GM19372 (cell line): ENCODE results near the gene CRYBA4.

Source experiments
- ATAC-seq: cut with Tn5 transposase; IDR thresholded peaks from one replicate; pipeline ENCODE4 v1.9.1; 2021; ENCODE audit warnings: mild to moderate bottlenecking, low read depth, moderate library complexity; ENCODE audit not compliant: unreplicated experiment

CRYBA4 gene

DNA sequence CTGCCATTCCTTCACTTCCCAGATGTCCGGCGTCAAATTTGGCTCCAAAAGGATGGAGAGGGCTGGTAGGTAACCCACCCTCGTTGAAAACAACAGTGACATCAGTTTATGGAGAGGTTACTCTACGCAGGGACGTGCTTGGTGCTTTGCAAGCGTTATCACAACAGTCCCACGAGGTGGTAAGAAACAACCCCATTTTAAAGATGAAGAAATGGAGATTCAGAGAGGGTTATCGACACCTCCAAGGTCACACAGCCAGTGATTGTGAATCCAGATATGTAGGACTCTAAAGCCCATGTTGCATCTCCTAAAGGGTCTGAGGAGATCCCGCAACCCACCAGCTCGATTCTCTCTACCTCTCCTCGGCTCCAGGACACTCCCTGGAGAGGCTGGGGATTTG is 36.4 kb downstream of the CRYBA4 start:
- ATAC-seq: no peak

DNA sequence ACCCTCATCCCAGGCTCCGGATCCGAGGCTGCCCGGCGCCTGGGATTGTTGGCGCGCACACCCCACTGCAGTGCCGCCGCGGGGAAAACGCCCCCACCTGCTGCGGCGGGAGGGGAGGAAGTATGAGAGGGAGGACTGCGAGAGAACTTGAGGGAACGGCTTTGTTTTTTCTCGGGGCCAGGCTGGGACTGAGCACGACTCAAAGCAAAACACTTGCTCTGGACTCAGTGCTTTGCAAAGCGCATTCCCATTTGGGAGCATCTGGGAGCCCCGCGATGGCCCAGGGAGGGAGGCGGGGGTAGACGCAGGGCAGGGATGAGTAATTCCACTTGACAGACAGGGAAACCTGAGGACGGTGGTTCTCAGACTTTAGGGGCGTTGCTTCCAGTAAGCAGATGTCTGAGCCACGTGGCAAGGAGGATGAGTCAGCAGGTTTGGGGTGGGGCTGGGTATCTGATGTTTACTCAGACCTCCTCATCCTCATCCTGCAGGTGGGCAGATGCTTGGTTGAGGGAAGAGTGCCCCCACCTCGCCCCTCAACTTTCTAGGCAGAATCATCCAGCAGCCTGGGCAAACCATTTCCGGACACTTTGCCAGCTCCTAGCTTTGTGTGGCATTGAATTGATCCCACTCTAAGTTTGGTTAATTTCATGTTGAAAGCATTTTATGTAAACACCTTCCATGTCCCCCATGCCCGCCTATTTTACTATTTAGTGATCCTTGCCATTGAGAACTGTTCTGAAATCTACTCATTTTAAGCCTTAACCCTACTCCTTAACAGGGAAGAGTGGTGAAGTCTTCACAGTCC is 37.1 kb downstream of the CRYBA4 start:
- no peak for ATAC-seq

DNA sequence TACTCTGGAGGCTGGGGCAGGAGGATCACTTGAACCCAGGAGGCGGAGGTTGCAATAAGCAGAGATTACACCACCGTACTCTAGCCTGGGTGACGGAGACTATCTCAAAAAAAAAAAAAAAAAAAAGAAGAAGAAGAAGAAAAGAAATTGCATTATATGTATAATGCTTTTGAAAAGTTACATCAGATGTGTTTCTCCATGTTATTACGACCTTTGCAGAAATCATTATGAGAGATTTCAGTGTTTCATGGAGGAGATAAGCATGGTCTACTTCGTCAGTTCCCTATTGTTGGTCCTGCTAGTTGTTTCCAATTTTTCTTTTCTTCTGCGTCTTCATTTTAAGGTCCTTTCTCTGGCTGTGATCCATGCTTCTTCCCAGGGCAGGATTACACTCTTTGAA is 38.6 kb downstream of the CRYBA4 start:
- no peak for ATAC-seq

DNA sequence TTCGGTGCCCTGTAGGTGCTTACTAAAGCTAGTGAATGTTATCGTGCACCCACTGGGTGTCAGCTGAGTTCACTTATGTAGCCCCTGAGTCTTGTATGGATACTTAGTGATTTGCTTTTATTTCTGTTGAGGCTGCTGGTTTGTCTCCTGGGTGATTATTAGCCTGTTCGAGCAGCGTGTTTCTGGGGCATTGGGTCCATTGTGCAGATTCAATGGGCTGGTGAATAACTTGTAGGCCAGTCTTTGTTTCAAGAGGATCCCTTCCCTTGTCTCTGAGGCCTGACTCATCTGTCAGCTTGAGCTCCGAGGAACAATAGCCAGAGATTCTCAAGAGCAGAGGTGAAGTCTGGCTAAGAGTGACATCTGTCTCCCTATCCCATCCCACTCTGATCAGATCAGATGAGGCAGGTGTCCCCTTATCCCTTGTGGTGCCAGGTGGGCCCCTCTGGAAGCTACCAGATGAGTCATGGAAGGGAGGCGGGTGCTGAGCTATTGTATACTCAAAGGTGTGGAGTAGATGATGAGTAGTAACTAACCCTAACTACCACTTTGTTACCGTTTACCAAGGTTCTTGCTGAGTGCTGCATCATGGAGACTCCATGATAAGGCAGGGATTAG is 39.3 kb downstream of the CRYBA4 start:
- ATAC-seq: no peak

DNA sequence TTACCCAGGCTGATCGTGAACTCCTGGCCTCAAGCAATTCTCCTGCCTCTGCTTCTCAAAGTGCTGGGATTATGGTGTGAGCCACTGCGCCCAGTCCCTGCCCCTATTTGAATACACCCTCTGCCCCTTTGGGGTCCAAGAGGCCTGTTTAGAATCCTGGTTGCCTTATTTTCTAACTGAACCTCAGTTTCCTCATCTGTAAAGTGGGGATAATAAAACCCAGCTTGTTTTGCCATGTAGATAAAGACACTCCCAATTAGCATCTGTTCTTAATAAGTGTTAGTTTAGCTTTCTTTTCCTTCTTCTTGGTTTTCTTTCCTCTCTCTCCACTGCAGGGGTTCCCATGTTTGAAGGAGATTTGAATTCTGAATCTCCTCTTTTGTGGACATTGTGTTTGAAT is 40.4 kb downstream of the CRYBA4 start:
- no peak for ATAC-seq

DNA sequence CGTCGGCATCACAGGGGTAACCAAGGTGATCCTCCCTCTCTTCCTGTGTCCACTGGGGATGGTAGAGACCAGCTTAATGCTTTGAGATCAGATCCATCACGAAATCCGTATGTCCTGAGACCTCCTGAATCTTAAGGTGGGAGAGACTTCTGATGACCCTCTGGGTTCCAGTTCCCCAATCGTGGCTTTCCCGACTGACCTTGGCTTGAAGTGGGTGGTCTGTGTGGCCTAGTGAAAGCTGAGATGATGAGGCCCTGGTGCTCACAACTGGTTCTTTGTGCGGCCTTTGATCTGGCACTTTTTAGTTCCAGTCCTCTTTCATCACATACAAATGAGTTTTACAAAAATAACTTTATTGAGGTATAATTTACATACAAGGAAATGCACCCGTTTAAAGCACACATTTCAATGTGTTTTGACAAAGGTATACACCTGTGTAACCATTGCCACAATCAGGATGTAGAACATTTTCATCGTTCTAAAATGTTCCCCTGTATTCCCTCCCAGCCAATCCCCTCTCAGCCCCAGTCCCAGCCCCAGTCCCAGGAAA is 41.7 kb downstream of the CRYBA4 start:
- ATAC-seq: no peak

DNA sequence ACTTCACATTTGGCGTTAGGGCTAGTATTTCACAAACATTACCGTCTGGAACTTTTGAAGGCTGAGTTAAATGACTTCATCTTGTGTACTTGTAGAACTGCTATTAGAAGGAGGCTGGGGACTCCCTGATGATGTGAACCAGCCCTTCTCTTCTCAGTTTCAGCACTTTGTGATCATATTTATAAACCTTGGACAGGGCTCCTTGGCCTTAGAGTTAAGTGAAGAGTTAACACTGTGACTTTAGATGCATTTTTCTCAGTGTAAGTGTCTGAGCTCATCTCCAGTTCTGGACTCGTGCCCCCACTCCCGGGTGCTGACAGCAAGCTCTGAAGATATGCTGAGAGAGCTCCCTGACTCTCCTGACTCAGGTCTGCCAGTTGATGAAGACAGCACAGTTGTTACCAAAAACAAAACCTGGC is 44.1 kb downstream of the CRYBA4 start:
- peak; percentile 18 for ATAC-seq

DNA sequence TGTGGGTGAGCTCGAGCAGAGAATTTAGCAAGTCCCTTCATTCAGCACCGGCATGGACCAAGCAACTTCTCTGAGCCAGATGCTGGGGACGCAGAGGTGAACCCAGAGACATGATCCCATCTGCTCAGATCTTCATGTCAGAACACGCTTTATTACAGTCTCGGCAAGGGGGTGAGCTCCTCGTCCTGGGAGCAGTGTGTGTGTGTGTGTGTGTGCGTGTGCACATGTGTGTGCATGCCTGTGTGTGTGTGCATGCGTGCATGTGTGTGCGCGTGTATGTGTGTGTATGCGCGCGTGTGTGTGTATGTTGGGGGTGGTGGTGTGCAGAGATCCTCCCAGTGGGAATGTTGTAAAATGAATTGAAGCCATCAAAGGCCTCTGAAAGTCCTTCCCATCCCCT is 45.4 kb downstream of the CRYBA4 start:
- ATAC-seq: no peak

DNA sequence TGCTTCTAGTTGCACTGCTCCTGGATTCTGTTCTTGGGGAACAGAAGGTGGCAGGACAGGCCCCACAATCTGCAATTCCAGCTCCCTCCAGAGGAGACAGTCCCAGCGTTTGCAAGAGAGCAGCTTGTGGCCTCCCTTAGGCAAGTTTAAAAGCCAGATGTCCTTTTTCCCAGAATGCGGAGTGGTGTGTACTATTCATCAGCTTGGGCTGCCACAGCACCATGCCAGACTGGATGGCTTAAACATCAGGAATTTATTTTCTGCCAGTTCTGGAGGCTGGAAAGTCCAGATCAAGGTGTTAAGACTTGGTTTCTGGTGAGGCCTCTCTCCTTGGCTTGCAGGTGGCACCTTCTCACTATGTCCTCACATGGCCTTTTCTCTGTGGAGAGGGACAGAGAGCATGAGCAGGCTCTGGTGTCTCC is 47.3 kb downstream of the CRYBA4 start:
- ATAC-seq: no peak

DNA sequence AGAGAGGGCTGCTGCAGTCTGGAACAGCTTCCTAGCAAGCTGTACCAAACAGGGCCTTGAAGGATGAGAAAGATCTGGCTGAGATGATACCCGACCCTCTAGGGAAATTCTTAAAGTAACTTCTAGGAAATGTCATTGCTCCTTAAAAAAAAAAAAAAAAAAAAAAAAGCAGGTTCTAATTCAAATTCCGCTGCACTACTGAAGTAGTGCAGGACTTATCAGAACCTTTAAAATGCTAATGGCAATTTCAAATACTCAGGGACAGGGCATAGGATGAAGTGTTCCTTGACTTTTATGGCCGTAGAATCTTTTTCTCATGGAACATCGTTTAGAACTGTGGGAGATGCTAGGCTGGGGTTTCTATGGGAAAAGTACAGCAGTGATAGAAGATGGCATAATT is 48.7 kb downstream of the CRYBA4 start:
- no peak for ATAC-seq

DNA sequence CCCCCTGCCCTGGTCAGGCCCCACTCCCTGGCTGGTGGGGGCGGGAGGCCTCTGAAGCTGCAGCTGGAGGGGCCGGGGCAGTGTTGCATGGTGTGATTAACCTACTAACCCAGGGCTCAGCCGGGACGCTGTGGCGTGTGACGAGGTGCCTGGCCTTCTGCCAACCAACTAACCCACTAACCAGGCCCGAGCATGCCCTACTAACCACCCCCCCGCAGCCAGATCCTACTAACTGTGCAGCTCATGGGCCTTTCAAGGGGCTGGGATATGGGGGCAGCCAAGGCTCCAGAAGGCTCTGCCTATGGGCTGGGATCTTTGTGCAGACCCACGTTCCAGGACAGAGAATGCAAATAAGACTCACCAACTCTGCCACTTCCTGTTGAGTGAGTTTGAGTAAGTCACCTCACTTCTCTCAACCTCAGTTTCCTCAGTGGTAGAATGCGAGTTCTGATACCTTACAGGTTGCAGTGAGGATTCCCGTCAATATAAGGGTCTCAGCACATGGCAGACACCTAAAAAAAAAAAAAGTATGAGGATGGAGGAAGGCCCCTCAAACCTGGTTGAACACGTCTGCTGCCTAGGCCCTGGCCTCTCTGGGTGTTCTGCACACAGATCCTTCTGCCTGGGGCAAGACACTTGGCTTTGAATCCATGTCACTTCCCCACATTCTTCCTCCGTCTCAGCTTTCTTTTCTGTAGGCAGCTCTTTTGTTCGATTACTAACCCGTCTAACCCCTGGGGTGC is 49.7 kb downstream of the CRYBA4 start:
- peak; percentile 30 for ATAC-seq

DNA sequence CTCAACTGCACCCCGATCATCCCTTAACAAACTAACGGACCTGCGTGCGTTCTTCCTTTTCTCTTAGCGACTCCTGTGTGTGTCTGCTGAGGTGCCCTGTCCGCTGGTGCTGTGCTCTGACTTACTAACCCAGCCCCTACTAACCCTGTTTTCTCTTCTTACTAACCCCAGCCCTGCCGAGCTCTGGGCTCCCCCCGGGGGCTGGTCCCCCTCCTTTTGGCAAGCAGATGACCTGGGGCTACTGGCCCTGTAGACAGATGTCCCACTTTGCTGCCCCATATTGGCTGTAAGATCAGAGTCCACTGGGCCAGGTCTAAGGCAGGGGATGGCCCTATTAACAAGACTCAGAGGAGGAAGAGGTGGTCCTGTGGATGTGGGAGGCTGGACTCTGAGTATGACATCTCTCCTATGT is 50.3 kb downstream of the CRYBA4 start:
- peak; percentile 5 for ATAC-seq

DNA sequence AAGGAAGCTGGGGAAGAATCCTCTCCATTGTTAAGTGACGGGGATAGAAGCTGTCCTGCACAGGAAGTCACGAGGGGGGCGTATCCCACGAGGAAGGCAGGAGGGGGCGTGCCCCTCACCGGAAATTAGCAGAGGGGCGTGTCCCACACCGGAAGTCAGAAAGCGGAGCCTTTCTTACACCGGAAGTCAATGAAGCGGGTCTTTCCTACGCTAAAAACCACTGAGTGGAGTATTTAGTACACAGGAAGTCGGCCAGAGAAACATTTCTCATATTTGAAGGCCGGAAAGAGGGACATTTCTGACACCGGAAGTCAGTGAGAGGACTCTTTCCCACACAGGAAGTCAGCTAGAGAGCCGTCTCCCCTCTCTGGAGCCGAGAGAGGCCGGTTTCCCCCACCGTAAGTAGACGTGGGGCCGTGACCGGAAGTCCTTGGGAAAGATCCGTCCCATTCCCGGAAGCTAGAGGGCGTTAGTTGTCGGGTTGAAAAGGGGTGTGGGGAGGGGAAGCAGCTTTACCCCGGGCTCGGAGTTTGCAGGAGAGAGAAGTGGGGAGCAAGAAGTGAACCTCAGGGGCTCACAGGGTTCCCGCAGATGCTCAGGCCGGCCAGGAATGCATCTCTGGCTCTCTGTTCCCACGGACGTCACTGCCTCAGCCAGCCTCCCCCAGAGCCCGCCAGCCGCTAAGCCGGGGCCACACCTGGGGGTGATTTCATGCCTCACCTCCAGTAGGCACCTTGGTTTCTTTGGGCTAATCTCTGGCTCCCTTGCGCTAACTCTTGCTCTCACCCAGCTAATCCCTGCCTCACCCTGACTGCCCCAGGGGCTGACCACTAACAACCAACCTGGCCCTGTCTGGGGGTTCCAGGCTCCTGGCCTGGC is 51.1 kb downstream of the CRYBA4 start:
- ATAC-seq: peak; percentile 68

DNA sequence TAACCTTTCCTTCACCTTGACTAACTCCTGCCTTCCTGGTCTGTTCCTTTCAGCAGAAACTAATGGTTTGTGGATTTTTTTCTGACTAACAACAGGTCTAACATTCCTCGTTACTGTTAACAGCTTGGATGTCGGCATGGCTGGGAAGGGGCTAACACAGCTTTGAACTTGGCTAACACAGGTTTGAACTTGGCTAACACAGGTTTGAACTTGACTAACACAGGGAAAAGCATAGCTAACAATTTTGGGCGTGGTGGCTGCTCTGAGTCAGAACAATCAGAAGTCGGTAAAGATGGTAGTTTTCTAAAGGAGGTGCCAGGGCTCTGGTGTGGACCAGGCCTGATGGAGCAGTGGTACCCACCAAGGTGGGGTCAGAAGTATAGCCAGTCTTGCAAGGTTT is 51.7 kb downstream of the CRYBA4 start:
- ATAC-seq: no peak

DNA sequence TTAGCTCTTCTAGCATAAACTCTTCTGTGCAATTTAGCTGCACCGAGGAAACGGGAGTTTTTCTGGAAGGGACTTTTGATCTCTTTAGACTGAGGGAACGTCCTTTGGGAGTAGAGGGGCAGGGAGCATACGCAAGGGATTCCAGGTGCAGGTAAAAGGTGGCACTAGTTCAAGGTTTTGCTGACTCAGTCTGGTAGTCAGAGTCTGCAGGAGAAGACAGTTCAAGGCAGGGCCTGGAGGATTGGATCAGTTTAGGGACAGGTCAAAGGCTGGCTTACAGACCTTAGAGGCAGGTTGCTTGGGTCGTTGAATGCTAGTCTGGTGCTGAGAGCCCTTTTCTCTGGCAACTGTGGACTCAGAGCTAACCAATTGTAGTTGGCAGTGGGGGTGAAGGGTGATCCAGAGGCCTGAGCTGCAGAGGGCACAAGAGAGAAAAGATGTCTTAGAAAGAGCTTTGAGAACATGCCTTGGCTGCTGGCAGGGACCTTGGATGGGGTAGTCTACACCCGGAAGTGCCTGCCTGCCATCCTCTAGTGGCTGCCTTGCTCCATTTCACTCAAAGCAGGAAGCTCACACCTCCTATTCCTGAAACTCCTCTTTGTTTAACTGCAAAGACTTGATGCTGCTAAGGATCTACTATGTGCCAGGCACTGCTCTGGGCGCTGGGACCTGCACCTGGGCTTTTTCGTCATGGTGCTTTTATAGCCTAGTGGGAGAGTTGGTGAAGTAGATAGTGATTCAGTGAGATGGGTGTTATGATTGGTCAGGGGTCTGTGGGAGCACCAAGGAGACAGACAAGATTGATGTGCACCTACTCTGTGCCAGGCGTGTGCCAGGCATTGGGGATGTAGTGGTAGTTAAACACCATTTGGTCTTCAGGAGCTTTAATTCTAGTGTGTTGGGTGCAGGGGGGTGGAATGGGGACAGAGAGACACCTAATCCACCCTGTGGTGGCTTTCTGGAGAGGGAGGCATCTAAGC is 52.7 kb downstream of the CRYBA4 start:
- no peak for ATAC-seq

DNA sequence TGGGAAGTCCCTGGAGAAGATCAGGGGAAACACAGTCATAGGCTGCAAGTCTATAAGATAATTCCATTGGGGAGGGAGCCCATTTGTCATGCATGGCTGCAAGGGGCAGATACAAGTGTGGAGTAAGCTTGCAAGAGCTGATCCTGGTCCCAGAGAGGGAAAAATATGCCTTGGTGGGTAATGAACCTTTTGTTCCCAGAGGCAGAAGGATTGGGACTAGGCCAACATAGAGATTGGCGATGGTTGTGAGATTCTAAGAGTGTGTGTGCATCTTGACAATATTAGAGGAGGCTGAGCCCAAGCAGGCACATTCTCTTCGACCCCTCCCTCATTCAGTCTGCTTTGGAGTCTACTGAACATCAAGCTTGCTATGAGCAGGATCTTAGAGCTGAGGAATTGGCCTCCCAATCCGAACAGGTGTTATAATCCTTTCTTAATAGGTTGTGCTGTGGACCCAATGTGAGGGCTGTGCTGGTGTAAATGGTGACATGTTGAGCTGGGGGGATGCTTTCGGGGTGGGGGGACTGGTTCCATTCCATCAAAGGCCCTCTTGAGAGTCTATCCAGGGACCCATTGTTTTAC is 54.0 kb downstream of the CRYBA4 start:
- ATAC-seq: no peak

DNA sequence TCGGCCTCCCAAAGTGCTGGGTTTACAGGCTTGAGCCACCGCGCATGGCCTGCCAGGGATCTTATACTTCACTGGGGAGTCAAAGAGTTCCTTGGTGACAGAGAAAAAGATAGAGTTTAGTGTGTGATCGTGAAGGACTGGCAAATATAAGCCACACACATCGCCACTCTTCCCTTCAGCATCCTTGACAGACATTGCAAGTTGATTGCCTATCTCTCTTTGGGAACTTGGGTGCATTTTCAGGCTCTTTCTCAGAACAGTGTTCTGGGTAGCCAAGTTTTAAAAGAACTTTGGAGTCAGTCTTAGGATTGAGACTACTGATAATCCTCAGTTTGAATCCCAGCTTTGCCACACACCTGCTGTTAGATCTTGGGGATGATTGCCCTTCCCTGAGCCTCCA is 55.5 kb downstream of the CRYBA4 start:
- no peak for ATAC-seq

DNA sequence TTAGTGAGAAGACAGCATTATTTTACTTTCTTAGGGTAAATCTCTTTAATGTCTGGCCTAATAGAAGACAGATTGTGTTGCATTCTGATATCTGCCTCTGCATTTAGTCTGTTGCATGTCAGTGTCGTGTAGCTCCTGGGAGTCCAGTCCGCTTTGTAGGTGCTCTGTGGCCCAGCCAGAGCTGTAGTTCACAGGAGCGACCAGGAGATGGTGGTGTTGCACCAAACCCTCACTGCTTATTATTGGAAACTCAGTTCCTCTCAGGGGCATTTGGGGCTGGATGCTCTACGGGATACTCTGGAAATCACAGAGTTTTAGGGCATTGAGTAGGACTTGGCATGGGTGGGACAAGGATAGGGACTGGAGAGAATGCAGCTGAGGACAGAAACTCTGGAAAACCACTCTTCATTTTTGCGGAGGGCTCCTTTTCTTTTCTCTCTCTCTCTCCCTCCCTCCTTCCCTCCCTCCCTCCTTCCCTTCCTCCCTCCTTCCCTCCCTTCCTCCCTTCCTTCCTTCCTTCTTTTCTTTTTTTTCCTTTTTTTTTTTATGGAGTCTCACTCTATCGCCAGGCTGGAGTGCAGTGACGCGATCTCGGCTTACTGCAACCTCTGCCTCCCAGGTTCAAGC is 57.4 kb downstream of the CRYBA4 start:
- no peak for ATAC-seq
